CD4-positive, alpha-beta T cell treated with Interleukin-17A for 1 hour (primary cell): ENCODE measurements around the gene TRAP1.

Experiments
- DNase-seq: peaks from one replicate; pipeline ENCODE4 v3.0.0-alpha.2; 2020

Gene TRAP1

GRCh38 chr16:3717235-3718018, at the start of gene TRAP1:
TRAP1 (minus strand) TSS chr16:3717524; CDS start chr16:3717508, 16 bp downstream.
- DNase-seq, result peak; percentile 93

- DNase-seq, result no peak
Observed at GRCh38 chr16:3766177-3766576, 48.9 kb upstream of the TRAP1 start.

- no peak for DNase-seq
Observed at GRCh38 chr16:3764409-3764808, 47.1 kb upstream of the TRAP1 start.

- DNase-seq, result no peak
Observed at GRCh38 chr16:3762107-3762750, 44.9 kb upstream of the TRAP1 start.

- DNase-seq, result no peak
Observed at GRCh38 chr16:3761375-3762106, 44.2 kb upstream of the TRAP1 start.

- no peak for DNase-seq
Observed at GRCh38 chr16:3760518-3760917, 43.2 kb upstream of the TRAP1 start.

- DNase-seq, result no peak
Observed at GRCh38 chr16:3759736-3760135, 42.4 kb upstream of the TRAP1 start.

GRCh38 chr16:3756113-3756512, 38.8 kb upstream of the TRAP1 start:
- DNase-seq, result no peak

- no peak for DNase-seq
Observed at GRCh38 chr16:3755249-3755648, 37.9 kb upstream of the TRAP1 start.

- no peak for DNase-seq
Observed at GRCh38 chr16:3754772-3755171, 37.4 kb upstream of the TRAP1 start.

- no peak for DNase-seq
Observed at GRCh38 chr16:3754081-3754703, 36.9 kb upstream of the TRAP1 start.

GRCh38 chr16:3752984-3753383, 35.7 kb upstream of the TRAP1 start:
- DNase-seq, result no peak

- DNase-seq, result no peak
Observed at GRCh38 chr16:3751878-3752277, 34.6 kb upstream of the TRAP1 start.

- no peak for DNase-seq
Observed at GRCh38 chr16:3748307-3748706, 31.0 kb upstream of the TRAP1 start.

GRCh38 chr16:3745751-3746355, 28.5 kb upstream of the TRAP1 start:
- DNase-seq, result no peak

GRCh38 chr16:3744018-3744417, 26.7 kb upstream of the TRAP1 start:
- DNase-seq, result no peak

- no peak for DNase-seq
Observed at GRCh38 chr16:3740934-3741333, 23.6 kb upstream of the TRAP1 start.

GRCh38 chr16:3740186-3740585, 22.9 kb upstream of the TRAP1 start:
- no peak for DNase-seq

- DNase-seq, result no peak
Observed at GRCh38 chr16:3739636-3740035, 22.3 kb upstream of the TRAP1 start.

GRCh38 chr16:3738541-3738940, 21.2 kb upstream of the TRAP1 start:
- DNase-seq, result no peak

- DNase-seq, result no peak
Observed at GRCh38 chr16:3738128-3738527, 20.8 kb upstream of the TRAP1 start.

GRCh38 chr16:3737181-3737580, 19.9 kb upstream of the TRAP1 start:
- no peak for DNase-seq

- DNase-seq, result no peak
Observed at GRCh38 chr16:3736116-3736515, 18.8 kb upstream of the TRAP1 start.
